Suprapubic skin (tissue), 4 donors: ENCODE results near the gene SEMA3C. TPM values are rescaled to one million over a fixed set of nuclear protein-coding genes. Genes with fewer than 3 reads are reported as not detected.

Experiments
- DNase-seq, 2 donors: peaks; one replicate each; pipeline ENCODE4 v3.0.0-alpha.2; 2019; ENCODE audit warnings: low spot score in 2 of 2
- H3K27ac ChIP-seq: fragments of 200-600 bp; sonication (generic); one replicate; pipeline ENCODE4 v1.5.1; 2019
- H3K27me3 ChIP-seq: fragments of 200-600 bp; sonication (generic); one replicate; pipeline ENCODE4 v1.5.1; 2019
- H3K36me3 ChIP-seq: fragments of 200-600 bp; sonication (generic); one replicate; pipeline ENCODE4 v1.5.1; 2019
- H3K4me1 ChIP-seq: fragments of 200-600 bp; sonication (generic); one replicate; pipeline ENCODE4 v1.5.1; 2019
- H3K4me3 ChIP-seq: fragments of 200-600 bp; sonication (generic); one replicate; pipeline ENCODE4 v1.5.1; 2019; ENCODE audit warnings: mild to moderate bottlenecking
- H3K9me3 ChIP-seq: fragments of 200-600 bp; sonication (generic); one replicate; pipeline ENCODE4 v1.5.1; 2019
- EP300 ChIP-seq: sonication (generic); formaldehyde crosslinking; IDR thresholded peaks from one replicate; pipeline ENCODE4 v1.6.1; 2017; ENCODE audit warnings: antibody characterized with exemption
- POLR2A ChIP-seq, 2 donors: fragments of 450-650 bp; IDR thresholded peaks; one replicate each; pipeline ENCODE4 v1.6.1; 2017; ENCODE audit warnings: antibody characterized with exemption in 2 of 2, mild to moderate bottlenecking in 2 of 2, moderate library complexity in 2 of 2
- POLR2AphosphoS5 ChIP-seq, 3 donors: sonication (generic); formaldehyde crosslinking; IDR thresholded peaks; one replicate each; pipeline ENCODE4 v1.6.1; 2017; ENCODE audit warnings: antibody characterized with exemption in 3 of 3
- WGBS: methylation state at CpG from one replicate; pipeline ENCODE4 v1.1.5; 2018; 5-methylcytosine and 5-hydroxymethylcytosine counted together
- total RNA-seq, 4 donors: library from RNA; depleted of rRNA; stranded (reverse); fragments of >200 nt; gene quantifications; one replicate each; pipeline ENCODE4 v1.1.0, GENCODE V29; 2016
- TF ChIP-seq, protein P1 (sequence below), 2 donors: fragments of 200-600 bp in 1 of 2; fragments of 450-650 bp in 1 of 2; sonication (generic) in 1 of 2; IDR thresholded peaks; one replicate each; pipeline ENCODE4 v1.5.1; 2016 to 2019; ENCODE audit warnings: antibody characterized with exemption in 2 of 2, mild to moderate bottlenecking in 1 of 2, moderate library complexity in 1 of 2

The SEMA3C gene
- total RNA-seq, 4 donors from 2014 or later = 46.0 to 105 (median 76.0) TPM

DNA sequence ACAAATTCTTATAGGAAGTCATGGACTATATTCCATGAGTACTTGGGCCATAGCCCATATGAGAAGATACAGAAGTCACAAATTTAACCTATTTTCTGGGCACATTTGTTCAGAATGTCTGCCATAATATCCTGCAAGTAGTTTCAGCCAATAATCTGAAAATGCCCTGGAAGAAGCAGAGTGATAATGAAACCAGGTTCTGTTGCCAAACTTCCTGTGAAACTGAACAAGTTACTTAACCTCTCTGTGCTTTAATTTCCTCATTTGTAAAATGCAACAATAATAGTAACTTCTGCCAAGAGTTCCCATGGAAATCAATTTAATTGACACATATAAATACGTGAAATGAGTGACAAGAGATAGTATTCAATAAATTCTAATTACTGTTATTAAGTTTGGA is 88.8 kb downstream of the SEMA3C start:
- no peak for DNase-seq
- no peaks in the 10 kb centered on the region for H3K9me3 ChIP-seq
- WGBS = 69% methylated on average over 1 of the region's 1 CpG
- H3K4me1 ChIP-seq = peaks cover 30% of the 10 kb centered on the region
- no peaks in the 10 kb centered on the region for H3K27me3 ChIP-seq
- TF ChIP-seq, protein P1, sequence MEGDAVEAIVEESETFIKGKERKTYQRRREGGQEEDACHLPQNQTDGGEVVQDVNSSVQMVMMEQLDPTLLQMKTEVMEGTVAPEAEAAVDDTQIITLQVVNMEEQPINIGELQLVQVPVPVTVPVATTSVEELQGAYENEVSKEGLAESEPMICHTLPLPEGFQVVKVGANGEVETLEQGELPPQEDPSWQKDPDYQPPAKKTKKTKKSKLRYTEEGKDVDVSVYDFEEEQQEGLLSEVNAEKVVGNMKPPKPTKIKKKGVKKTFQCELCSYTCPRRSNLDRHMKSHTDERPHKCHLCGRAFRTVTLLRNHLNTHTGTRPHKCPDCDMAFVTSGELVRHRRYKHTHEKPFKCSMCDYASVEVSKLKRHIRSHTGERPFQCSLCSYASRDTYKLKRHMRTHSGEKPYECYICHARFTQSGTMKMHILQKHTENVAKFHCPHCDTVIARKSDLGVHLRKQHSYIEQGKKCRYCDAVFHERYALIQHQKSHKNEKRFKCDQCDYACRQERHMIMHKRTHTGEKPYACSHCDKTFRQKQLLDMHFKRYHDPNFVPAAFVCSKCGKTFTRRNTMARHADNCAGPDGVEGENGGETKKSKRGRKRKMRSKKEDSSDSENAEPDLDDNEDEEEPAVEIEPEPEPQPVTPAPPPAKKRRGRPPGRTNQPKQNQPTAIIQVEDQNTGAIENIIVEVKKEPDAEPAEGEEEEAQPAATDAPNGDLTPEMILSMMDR (IDR thresholded peaks at IDR 0.05) = no peak
- TF ChIP-seq POLR2AphosphoS5 (IDR thresholded peaks at IDR 0.05) (no peak), POLR2A (IDR thresholded peaks at IDR 0.05) (no peak), EP300 (no peak)
- no peaks in the 10 kb centered on the region for H3K36me3 ChIP-seq
- no peak overlapping the region for H3K4me3 ChIP-seq
- H3K27ac ChIP-seq = no peak overlapping the region

DNA sequence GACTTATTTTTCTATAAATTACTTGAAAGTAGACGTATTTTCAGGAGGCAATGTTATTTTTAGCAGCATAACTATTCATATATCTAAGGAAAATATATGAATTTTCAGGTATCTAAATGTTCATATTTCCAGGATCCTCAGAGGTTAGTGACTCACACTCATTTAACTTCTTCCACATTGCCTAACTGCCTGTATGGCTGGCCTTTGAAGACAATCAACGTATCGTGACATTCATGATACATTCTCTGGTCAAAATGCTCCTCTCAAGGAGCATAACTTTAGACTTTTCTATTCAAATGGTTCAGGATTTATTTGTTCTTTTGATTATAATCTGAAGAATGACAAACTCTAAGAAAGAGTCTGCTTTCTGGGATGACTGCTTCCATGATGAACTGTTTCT is 89.3 kb downstream of the SEMA3C start:
- TF ChIP-seq POLR2AphosphoS5 (IDR thresholded peaks at IDR 0.05) (no peak), EP300 (no peak), POLR2A (IDR thresholded peaks at IDR 0.05) (no peak)
- TF ChIP-seq, protein P1 (IDR thresholded peaks at IDR 0.05) = no peak
- Histone ChIP-seq H3K27me3 (no peaks in the 10 kb centered on the region), H3K9me3 (no peaks in the 10 kb centered on the region), H3K27ac (no peak overlapping the region), H3K4me1 (peaks cover 30% of the 10 kb centered on the region), H3K4me3 (no peak overlapping the region), H3K36me3 (no peaks in the 10 kb centered on the region)
- DNase-seq = no peak
- 87% methylated on average over 3 of the region's 3 CpGs for WGBS

DNA sequence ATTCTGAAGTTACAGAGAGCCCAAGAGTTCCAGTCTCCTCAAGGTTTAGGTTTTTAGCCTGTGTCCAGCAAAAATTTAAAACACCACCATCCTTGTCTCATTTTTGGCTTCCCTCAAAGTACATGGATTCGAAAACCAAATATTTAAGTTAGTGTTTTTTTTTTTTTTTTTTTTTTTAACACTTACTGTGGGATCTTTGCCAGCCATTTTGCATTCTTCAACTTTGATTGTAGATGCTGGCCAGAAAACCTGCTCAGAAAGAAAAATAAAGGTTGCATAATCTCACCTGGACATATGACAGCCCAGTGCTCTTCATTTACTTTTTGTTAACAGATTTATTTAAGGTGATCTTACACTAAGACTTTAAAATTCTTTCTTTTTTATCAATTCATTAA is 91.6 kb downstream of the SEMA3C start:
- DNase-seq = no peak
- TF ChIP-seq EP300 = no peak
- no peak for TF ChIP-seq POLR2A (IDR thresholded peaks at IDR 0.05)
- no peak for TF ChIP-seq POLR2AphosphoS5 (IDR thresholded peaks at IDR 0.05)
- no peak overlapping the region for H3K27ac ChIP-seq
- peaks cover 21% of the 10 kb centered on the region for H3K4me1 ChIP-seq
- H3K36me3 ChIP-seq = no peaks in the 10 kb centered on the region
- no peaks in the 10 kb centered on the region for H3K27me3 ChIP-seq
- no peak overlapping the region for H3K4me3 ChIP-seq
- WGBS = 32% methylated on average over 1 of the region's 1 CpG
- H3K9me3 ChIP-seq = no peaks in the 10 kb centered on the region

DNA sequence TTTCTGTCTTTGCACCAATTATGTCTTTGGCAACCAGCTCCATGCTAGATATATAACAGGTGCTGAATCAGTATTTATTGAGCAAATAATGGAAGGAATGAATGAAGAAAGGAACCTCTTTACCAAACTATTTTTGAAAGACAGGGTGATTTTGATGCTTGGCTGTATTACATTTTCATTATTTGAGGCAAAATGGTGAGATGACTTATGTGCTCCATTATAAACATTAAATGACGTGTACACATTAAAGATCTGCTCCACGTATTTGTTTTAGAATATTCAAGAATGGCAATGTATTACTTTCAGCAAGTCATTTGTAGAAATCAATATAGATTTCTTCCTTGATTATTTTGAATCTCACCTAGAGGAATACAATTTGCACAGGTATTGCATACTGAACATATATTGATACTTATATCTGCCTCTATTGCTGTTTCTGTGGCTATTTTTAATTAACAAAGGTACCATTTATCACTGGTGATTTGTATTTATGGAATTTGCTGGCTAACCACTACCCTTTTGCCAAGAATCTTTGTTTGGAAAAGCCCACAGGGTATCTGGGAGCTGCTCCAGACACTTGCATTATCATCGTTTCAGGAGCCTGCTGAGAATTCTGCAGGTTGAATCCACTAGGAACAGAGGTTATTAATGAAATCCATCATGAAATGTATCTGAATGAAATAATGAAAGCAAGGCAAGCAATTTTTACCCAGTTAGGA is 92.2 kb downstream of the SEMA3C start:
- no peak overlapping the region for H3K4me3 ChIP-seq
- no peak for DNase-seq
- WGBS = 71% methylated on average over 3 of the region's 3 CpGs
- no peaks in the 10 kb centered on the region for H3K27me3 ChIP-seq
- no peaks in the 10 kb centered on the region for H3K9me3 ChIP-seq
- peaks cover 21% of the 10 kb centered on the region for H3K4me1 ChIP-seq
- TF ChIP-seq, protein P1 (IDR thresholded peaks at IDR 0.05) = no peak
- TF ChIP-seq POLR2A (IDR thresholded peaks at IDR 0.05) (no peak), EP300 (no peak), POLR2AphosphoS5 (IDR thresholded peaks at IDR 0.05) (no peak)
- no peaks in the 10 kb centered on the region for H3K36me3 ChIP-seq
- H3K27ac ChIP-seq = no peak overlapping the region

DNA sequence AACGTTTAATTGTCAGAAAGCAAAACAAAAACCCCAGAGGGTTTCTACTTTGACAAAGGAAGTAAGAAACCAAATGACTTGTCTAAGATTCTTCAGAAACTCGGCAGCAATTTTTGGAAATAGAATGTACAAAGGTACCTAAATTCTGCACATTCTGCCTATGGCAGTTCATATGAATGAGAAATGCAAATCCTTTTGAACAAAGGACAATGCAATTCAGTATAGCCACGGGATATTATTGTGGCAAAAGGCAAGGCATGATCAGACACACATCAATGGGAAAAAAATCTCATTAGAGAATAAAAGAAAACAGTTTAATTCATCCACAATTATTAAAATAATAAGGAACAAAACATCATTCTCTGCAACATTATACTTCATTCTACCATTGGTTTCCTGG is 93.4 kb downstream of the SEMA3C start:
- no peaks in the 10 kb centered on the region for H3K9me3 ChIP-seq
- no peak for DNase-seq
- peaks cover 15% of the 10 kb centered on the region for H3K4me1 ChIP-seq
- no peak overlapping the region for H3K4me3 ChIP-seq
- WGBS = 70% methylated on average over 3 of the region's 3 CpGs
- H3K27ac ChIP-seq = no peak overlapping the region
- H3K36me3 ChIP-seq = no peaks in the 10 kb centered on the region
- no peak for TF ChIP-seq POLR2AphosphoS5 (IDR thresholded peaks at IDR 0.05)
- TF ChIP-seq, protein P1 (IDR thresholded peaks at IDR 0.05) = no peak
- no peak for TF ChIP-seq EP300
- no peak for TF ChIP-seq POLR2A (IDR thresholded peaks at IDR 0.05)
- H3K27me3 ChIP-seq = no peaks in the 10 kb centered on the region
